Forelimb muscle (tissue), 1 donor: ENCODE measurements around the gene ASGR2. TPM values are rescaled to one million over a fixed set of nuclear protein-coding genes. Genes with fewer than 3 reads are reported as not detected.
"Not testable (repeated sequence)": the region's sequence is repeated elsewhere in the genome, so short reads cannot be mapped to it uniquely, and the experiment has no call there.

Experiments
- DNase-seq: peaks from one replicate; pipeline ENCODE4 v3.0.0-alpha.2; 2013; ENCODE audit warnings: low read depth
- polyA plus RNA-seq: library from polyadenylated mRNA; unstranded; fragments of 120-200 nt; gene quantifications from one replicate; pipeline ENCODE4 v1.2.1, GENCODE V29; 2013; ENCODE audit not compliant: insufficient read length

ASGR2 gene
- polyA plus RNA-seq, 1 donor: 0.11 TPM

- DNase-seq: not testable (repeated sequence)
Measured at GRCh38 chr17:7100641-7101379, 13.8 kb downstream of the ASGR2 start.

- no peak for DNase-seq
Measured at GRCh38 chr17:7098802-7099459, 15.7 kb downstream of the ASGR2 start.

- no peak for DNase-seq
Measured at GRCh38 chr17:7097940-7098339, 16.7 kb downstream of the ASGR2 start.

- no peak for DNase-seq
Measured at GRCh38 chr17:7095625-7096024, 19.0 kb downstream of the ASGR2 start.

GRCh38 chr17:7094652-7095019 is 20.0 kb downstream of the ASGR2 start:
- no peak for DNase-seq

GRCh38 chr17:7091311-7092005 is 23.2 kb downstream of the ASGR2 start:
- DNase-seq: not testable (repeated sequence)

- not testable (repeated sequence) for DNase-seq
Measured at GRCh38 chr17:7089570-7089969, 25.1 kb downstream of the ASGR2 start.

GRCh38 chr17:7088442-7088841 is 26.2 kb downstream of the ASGR2 start:
- DNase-seq: not testable (repeated sequence)

GRCh38 chr17:7084088-7084487 is 30.5 kb downstream of the ASGR2 start:
- DNase-seq: no peak

GRCh38 chr17:7083592-7083991 is 31.0 kb downstream of the ASGR2 start:
- DNase-seq: no peak

GRCh38 chr17:7081341-7082062 is 33.1 kb downstream of the ASGR2 start:
- DNase-seq: no peak

- DNase-seq: no peak
Measured at GRCh38 chr17:7080456-7081041, 34.1 kb downstream of the ASGR2 start.

GRCh38 chr17:7079581-7080455 is 34.8 kb downstream of the ASGR2 start, which contains the start of gene CLEC10A:
CLEC10A (minus strand) TSS chr17:7080251; CDS start chr17:7078812, 1,439 bp downstream.
- no peak for DNase-seq

GRCh38 chr17:7078711-7079110 is 35.9 kb downstream of the ASGR2 start:
- DNase-seq: no peak

GRCh38 chr17:7077911-7078546 is 36.6 kb downstream of the ASGR2 start:
- DNase-seq: no peak

GRCh38 chr17:7074931-7075330 is 39.7 kb downstream of the ASGR2 start:
- DNase-seq: no peak

- DNase-seq: no peak
Measured at GRCh38 chr17:7072406-7072805, 42.2 kb downstream of the ASGR2 start.

- no peak for DNase-seq
Measured at GRCh38 chr17:7070712-7071111, 43.9 kb downstream of the ASGR2 start.

GRCh38 chr17:7068268-7068667 is 46.4 kb downstream of the ASGR2 start:
- no peak for DNase-seq

GRCh38 chr17:7067198-7067597 is 47.4 kb downstream of the ASGR2 start:
- DNase-seq: no peak
